Activated T-helper 1 cell treated with anti-CD3 and anti-CD28 coated beads, Interleukin-12 subunit alpha, Interleukin-12 subunit beta, Interleukin-2, Interleukin-4 antibody, amounts not matched to agents 30 ng/mL and 10 ng/mL and 1 ng/mL, durations not matched to agents 14 hours and 24 hours and 36 hours (primary cell): ENCODE measurements around the gene DDAH2. TPM values are rescaled to one million over a fixed set of nuclear protein-coding genes. Genes with fewer than 3 reads are reported as not detected.

ENCODE experiments used
- DNase-seq: peaks from one replicate; pipeline ENCODE4 v3.0.0; 2021; ENCODE audit warnings: low spot score
- H3K27ac Mint-ChIP-seq: one replicate; pipeline ENCODE4 v1.8.0; 2021; ENCODE audit warnings: mild to moderate bottlenecking, mixed read lengths
- H3K27me3 Mint-ChIP-seq: one replicate; pipeline ENCODE4 v1.8.0; 2022; ENCODE audit warnings: mild to moderate bottlenecking, moderate library complexity, mixed read lengths; ENCODE audit not compliant: insufficient read depth
- H3K36me3 Mint-ChIP-seq: one replicate; pipeline ENCODE4 v1.8.0; 2021; ENCODE audit warnings: low read depth, mixed read lengths
- H3K4me1 Mint-ChIP-seq: one replicate; pipeline ENCODE4 v1.8.0; 2021; ENCODE audit warnings: low read depth, mixed read lengths
- H3K4me3 Mint-ChIP-seq: one replicate; pipeline ENCODE4 v1.8.0; 2021; ENCODE audit warnings: mild to moderate bottlenecking, moderate library complexity, mixed read lengths
- H3K9me3 Mint-ChIP-seq: one replicate; pipeline ENCODE4 v1.8.0; 2021; ENCODE audit warnings: mixed read lengths
- intact Hi-C: fragments of 100-400 bp; cut with micrococcal nuclease; formaldehyde crosslinking; loops from one replicate; pipeline ENCODE4 v1.15.1; 2024
- total RNA-seq: library from RNA; stranded (reverse); gene quantifications from 2 replicates; pipeline ENCODE4 v1.2.3, GENCODE V29; 2022

Gene DDAH2, protein sequence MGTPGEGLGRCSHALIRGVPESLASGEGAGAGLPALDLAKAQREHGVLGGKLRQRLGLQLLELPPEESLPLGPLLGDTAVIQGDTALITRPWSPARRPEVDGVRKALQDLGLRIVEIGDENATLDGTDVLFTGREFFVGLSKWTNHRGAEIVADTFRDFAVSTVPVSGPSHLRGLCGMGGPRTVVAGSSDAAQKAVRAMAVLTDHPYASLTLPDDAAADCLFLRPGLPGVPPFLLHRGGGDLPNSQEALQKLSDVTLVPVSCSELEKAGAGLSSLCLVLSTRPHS
- total RNA-seq = 4.9 and 5.7 TPM in 2 replicates

DNA sequence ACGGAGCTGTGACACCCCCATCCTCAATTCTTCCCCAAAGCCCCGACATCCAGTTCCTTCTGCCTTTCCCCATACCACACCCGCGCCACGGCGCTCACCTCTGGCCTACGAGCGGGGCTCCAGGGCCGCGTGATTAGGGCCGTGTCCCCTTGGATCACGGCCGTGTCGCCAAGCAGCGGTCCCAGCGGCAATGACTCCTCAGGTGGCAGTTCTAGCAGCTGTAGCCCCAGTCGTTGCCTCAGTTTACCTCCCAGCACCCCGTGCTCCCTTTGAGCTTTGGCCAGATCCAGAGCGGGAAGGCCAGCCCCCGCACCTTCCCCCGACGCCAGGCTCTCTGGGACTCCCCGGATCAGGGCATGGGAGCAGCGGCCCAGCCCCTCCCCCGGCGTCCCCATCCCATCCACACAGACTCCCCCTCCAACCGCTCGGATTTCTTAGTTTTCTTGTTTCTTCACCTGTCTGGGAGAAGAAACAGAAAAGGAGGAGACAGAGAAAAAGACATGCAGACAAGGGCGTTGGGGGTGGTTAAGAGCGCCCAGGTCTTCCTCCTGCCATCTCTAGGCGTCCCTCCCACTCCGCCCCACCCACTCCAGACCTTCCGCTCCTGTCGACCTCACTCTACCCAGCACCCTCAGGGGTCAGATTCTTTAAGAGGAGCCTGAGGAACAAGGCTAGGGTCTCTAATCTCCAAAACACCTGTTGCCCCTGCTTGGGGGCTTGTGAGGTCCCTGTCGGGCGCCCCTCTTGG is at the start of gene DDAH2:
TSS of gene DDAH2 (minus strand) at position 533 of the 748 bp plus-strand sequence. CDS start at position 395, 138 bp downstream.
- intact Hi-C loops = loop anchor here (1.0 to 2.0 kb wide), 6 partner anchors 9 to 168 kb away; partner anchors contain the start of genes ABHD16A and EHMT2
- no peak for DNase-seq
- Mint-ChIP-seq H3K27ac (peak within 1 kb of the TSS; percentile 74), H3K4me3 (peak within 1 kb of the TSS; percentile 95), H3K36me3 (peaks cover 23% of the 10 kb centered on the region), H3K9me3 (no peaks in the 10 kb centered on the region), H3K4me1 (peaks cover 48% of the 10 kb centered on the region), H3K27me3 (no peaks in the 10 kb centered on the region)

DNA sequence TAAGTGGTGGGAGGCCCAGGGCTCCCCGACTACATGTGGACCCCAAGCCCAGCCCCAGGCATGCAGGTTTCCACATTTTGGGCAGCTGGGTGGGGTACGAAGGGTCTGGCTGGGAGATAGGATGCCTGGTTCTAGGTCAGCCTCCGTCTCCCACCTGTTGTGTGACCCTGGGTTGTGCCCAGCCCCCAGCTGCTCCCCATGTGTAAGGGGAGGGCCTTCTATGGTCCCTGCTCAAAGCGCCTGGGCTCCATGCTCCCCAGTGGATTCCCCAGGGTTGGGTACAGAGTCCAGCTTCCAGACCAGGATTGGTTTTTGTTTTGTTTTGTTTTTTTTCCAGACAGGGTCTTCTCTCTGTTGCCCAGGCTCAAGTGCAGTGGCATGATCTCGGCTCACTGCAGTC is 49.1 kb upstream of the DDAH2 start:
- DNase-seq = no peak
- intact Hi-C loops = no loop called here
- Mint-ChIP-seq H3K4me1 (peaks cover 25% of the 10 kb centered on the region), H3K27me3 (no peaks in the 10 kb centered on the region), H3K27ac (no peak overlapping the region), H3K36me3 (peaks cover 18% of the 10 kb centered on the region), H3K9me3 (no peaks in the 10 kb centered on the region), H3K4me3 (no peak overlapping the region)

DNA sequence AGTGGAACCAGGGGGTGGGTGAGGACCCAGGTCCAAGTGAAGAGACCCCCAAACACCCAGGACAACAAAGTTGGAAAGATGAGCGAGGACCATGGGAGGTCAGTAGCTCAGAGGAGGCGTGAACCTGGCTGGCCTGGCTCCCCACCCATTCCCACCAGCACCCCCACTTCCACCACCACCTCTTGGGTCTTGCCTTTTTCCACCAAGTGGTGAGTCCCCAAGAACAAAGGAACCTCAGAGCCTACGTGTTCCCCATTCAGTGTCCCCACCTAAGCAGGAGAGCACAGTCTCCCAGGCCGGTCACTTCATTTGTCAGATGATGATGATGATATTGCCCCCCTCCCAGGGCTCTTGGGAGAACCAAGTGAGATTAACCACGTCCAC is 48.6 kb upstream of the DDAH2 start:
- no peaks in the 10 kb centered on the region for H3K27me3 Mint-ChIP-seq
- H3K4me3 Mint-ChIP-seq = no peak overlapping the region
- intact Hi-C loops = loop anchor here (1.0 to 2.0 kb wide), 5 partner anchors 18 to 75 kb away; partner anchors contain the start of genes ABHD16A and VARS1
- no peak for DNase-seq
- H3K4me1 Mint-ChIP-seq = peaks cover 25% of the 10 kb centered on the region
- H3K36me3 Mint-ChIP-seq = peaks cover 15% of the 10 kb centered on the region
- H3K27ac Mint-ChIP-seq = peak overlapping the region; percentile 81
- H3K9me3 Mint-ChIP-seq = no peaks in the 10 kb centered on the region

DNA sequence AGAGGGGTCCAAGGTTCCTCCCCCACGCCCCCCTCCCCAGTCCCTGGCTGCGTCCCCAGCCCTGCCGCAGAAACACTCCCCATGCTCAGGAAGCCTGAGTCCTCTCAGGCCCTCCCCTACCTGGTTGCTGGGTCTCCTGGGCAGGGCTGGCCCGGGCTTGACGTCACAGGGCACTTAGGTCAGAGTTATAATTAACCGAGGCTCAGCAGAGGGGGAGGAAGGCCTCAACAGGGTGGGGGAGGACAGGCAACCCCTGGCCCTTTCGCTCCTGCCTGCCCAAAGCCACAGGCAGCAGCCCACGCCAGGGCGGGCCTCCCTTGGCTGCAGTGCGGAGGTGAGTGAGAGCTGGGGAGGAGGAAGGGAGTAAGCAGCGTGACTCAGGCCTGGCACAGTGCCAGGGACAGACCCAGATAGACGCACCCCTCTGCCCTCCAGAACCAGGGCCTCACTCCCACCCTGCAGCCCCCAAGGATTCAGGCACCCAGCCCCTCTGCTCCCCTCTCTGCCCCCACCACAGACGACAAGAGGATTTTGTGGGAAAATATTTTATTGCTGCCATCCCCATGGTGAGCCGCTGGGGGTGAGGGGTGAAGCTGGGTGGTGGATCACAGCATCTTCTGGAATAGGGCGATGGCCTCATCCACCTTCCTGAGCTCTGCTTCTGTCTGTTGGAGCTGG is 48.0 kb upstream of the DDAH2 start, which contains the start of gene VWA7:
TSS of gene VWA7 (minus strand) at position 340 of the 678 bp plus-strand sequence. CDS start 549 bp downstream, outside the sequence.
- Mint-ChIP-seq H3K4me1 (peaks cover 25% of the 10 kb centered on the region), H3K27me3 (no peaks in the 10 kb centered on the region), H3K36me3 (peaks cover 11% of the 10 kb centered on the region), H3K4me3 (no peak within 1 kb of the TSS), H3K9me3 (no peaks in the 10 kb centered on the region), H3K27ac (peak within 1 kb of the TSS; percentile 87)
- DNase-seq = peak; percentile 68
- intact Hi-C loops = loop anchor here (1.0 to 2.0 kb wide), 5 partner anchors 18 to 74 kb away; partner anchors contain the start of genes ABHD16A and VARS1

DNA sequence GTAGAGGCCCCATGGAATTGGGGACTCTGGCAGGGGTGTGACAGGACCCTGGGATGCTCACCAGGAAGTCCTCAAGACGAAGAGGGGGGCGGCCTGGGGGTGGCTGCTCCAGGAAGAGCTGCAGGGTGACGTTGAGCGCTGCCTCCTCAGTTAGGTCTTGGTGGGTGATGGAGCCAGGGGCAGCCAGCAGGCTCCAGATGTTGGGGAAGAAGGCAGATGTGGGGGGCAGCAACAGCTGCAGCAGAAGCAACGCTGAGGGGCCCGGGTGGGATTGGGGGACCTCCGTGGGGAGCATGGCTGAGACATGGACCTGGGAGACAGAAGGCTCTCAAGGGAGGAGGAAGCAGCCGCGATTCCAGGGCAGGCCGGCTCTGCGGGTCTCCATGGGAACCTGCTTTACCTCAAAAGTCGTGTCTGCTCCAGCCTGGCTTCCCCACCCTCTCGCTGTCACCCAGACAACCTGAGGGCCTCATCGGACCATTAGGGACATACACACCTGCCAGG is 47.4 kb upstream of the DDAH2 start:
- DNase-seq = no peak
- no peaks in the 10 kb centered on the region for H3K27me3 Mint-ChIP-seq

DNA sequence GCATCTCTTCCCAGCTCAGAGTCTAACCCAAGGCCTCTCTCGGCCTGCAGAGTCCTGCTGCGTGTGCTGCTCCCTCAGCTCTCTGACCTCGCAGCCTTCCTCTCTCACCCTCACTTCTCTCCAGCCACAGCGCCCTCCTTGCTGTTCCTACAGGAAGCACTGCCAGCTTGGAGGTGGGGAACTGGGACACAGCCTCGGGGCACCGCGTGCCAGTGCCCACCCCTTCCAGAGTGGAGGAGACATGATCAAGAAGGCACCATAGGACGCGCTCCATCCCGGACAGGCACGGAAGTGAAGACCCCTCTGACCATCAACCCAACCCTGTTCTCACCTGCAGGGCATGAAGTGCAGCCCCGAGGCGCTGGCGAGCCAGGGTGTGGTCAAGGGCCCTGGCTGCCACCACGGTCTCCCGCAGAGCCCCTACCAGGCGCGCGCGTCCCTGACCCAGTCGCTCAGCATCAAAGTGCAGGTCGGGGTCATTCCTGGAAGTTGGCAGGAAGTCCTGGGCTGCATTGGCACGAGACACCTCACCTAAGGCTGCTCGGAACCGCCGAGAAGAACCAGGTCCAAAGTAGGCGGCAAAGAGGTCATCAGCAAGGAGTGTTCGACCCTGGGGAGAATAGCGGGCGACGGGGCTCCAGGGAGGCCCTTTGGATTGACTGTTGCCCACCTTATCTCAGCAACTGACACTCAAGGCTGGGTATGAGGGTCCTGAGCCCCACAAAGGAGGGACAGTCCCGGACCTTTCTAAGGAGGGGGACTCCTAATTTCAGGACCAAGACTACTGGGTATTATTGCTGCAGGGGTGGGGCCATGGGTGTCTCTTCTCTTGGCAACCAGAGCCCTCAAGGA is 46.8 kb upstream of the DDAH2 start:
- Mint-ChIP-seq H3K36me3 (peaks cover 12% of the 10 kb centered on the region), H3K4me3 (no peak overlapping the region), H3K27ac (peak overlapping the region; percentile 87), H3K27me3 (no peaks in the 10 kb centered on the region), H3K9me3 (no peaks in the 10 kb centered on the region), H3K4me1 (peaks cover 31% of the 10 kb centered on the region)
- intact Hi-C loops = loop anchor here (2.0 kb wide), 3 partner anchors 37 to 73 kb away; partner anchors contain the start of gene ABHD16A
- no peak for DNase-seq

More for the DNA sequence above, 47.4 kb upstream of the DDAH2 start:
- intact Hi-C loops = loop anchor here (2.0 kb wide), 3 partner anchors 36 to 74 kb away; partner anchors contain the start of gene ABHD16A
- Mint-ChIP-seq H3K36me3 (peaks cover 12% of the 10 kb centered on the region), H3K9me3 (no peaks in the 10 kb centered on the region), H3K4me3 (no peak overlapping the region), H3K27ac (peak overlapping the region; percentile 87), H3K4me1 (peaks cover 26% of the 10 kb centered on the region)

DNA sequence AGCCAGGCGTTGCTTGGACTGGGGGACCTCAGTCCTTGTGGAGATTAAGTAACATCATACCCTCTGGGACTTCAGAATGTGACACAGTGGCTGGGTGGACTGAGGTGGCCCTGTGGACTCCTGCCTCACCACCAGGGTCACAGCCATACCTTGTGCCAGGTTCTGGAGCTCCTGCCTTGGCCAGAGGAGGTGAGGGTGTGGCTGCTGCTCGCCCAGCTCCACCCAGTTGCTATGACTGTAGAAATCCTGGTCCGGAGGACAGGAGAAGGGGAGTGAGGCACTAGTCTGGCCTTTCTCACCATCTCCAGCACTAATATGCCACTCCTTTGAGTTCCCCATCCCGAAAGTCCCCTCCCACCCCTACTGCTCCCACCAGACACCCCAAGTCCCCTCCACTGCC is 46.1 kb upstream of the DDAH2 start:
- no peaks in the 10 kb centered on the region for H3K27me3 Mint-ChIP-seq
- peaks cover 31% of the 10 kb centered on the region for H3K4me1 Mint-ChIP-seq
- intact Hi-C loops = no loop called here
- H3K9me3 Mint-ChIP-seq = no peaks in the 10 kb centered on the region
- H3K36me3 Mint-ChIP-seq = peaks cover 11% of the 10 kb centered on the region
- H3K4me3 Mint-ChIP-seq = no peak overlapping the region
- no peak for DNase-seq
- H3K27ac Mint-ChIP-seq = peak overlapping the region; percentile 74

DNA sequence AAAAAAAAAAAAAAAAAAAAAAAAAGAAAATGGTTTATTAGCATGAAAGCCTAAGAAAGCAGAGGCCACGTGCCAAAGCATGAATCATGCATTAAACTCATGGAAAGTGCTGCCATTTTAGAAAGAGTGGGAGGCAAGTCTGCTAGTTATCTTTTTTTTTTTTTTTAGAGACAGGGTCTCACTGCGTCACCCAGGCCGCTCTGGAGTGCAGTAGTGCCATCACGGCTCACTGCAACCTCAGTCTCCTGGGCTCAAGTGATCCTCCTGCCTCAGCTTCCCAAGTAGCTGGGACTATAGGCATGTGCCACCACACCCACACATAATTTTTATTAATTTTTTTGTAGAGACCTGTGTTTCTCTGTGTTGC is 42.9 kb upstream of the DDAH2 start:
- Mint-ChIP-seq H3K27ac (peak overlapping the region; percentile 52), H3K9me3 (no peaks in the 10 kb centered on the region), H3K4me1 (peaks cover 45% of the 10 kb centered on the region), H3K27me3 (no peaks in the 10 kb centered on the region), H3K4me3 (no peak overlapping the region), H3K36me3 (peaks cover 16% of the 10 kb centered on the region)
- no peak for DNase-seq
- intact Hi-C loops = no loop called here

DNA sequence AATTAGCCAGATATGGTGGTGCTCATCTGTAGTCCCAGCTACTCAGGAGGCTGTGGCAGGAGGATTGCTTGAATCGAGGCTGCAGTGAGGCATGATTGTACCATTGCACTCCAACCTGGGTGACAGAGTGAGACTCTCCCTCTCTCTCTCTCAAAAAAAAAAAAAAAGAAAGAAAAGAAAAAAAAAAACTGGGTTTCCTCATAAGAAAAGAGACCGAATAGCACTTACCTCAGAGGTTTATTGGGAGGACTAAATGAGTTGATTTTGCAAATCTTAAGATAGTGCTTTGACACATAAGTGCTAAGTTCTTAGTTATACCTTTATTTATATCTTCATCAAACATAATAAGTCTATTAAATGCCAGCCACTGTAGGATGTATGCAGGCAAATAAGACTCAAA is 41.8 kb upstream of the DDAH2 start:
- Mint-ChIP-seq H3K4me3 (no peak overlapping the region), H3K36me3 (peaks cover 16% of the 10 kb centered on the region), H3K27ac (peak overlapping the region; percentile 76), H3K9me3 (no peaks in the 10 kb centered on the region), H3K27me3 (no peaks in the 10 kb centered on the region), H3K4me1 (peaks cover 35% of the 10 kb centered on the region)
- intact Hi-C loops = no loop called here
- DNase-seq = no peak

DNA sequence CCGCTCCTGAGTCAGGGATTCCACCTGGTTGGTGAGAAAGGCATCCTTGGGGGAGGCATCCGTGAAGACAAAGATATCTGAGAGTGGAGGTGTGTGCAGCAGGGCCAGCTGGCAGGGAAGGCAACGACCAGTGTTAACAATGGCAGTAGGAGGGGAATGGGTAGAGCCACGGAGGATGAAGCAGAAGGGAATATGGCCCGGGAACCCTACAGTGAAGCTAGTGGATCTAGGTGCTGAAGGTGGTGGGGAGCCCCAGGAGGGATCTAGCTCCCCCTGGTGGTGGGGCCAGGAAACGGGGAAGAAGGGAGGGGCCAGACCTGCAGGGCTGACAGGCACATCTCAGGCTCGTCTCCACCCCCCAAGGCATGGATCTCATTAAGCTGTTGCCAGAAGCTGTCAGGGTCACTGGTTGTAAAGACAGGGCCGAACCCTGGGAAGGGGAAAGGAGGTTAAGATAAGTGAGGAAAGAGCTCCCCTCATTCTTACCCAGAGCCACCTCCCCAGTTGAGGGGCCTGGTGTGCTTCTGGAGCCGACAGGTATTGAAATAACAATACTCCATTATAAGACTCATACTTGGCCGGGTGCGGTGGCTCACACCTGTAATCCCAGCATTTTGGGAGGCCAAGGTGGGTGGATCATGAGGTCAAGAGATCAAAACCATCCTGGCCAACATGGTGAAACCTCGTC is 40.7 kb upstream of the DDAH2 start:
- Mint-ChIP-seq H3K36me3 (peaks cover 13% of the 10 kb centered on the region), H3K27ac (peak overlapping the region; percentile 3), H3K4me1 (peaks cover 27% of the 10 kb centered on the region), H3K9me3 (no peaks in the 10 kb centered on the region), H3K27me3 (no peaks in the 10 kb centered on the region), H3K4me3 (no peak overlapping the region)
- intact Hi-C loops = loop anchor here (1.0 kb wide), 2 partner anchors 41 to 90 kb away; partner anchors contain the start of gene DDAH2
- peak; percentile 79 for DNase-seq
